SK-N-MC (cell line): ENCODE measurements around the gene CDK16.

Experiments
- DNase-seq: peaks from one replicate; pipeline ENCODE4 v3.0.0-alpha.2; 2011; ENCODE audit warnings: low read depth, low spot score
- H3K27ac ChIP-seq: fragments of 200-600 bp; sonication (generic); 2 replicates; pipeline ENCODE4 v1.5.1; 2016; ENCODE audit warnings: mixed run types
- H3K36me3 ChIP-seq: fragments of 200-600 bp; sonication (generic); 2 replicates; pipeline ENCODE4 v1.6.1; 2017; ENCODE audit warnings: antibody characterized with exemption, low read length, mixed read lengths; ENCODE audit not compliant: insufficient read depth
- H3K4me3 ChIP-seq: fragments of 200-600 bp; sonication (generic); 2 replicates; pipeline ENCODE4 v1.5.1; 2016
- H3K9ac ChIP-seq: fragments of 200-600 bp; sonication (generic); 2 replicates; pipeline ENCODE4 v1.8.0; 2017; ENCODE audit warnings: mixed run types, mixed read lengths; ENCODE audit not compliant: insufficient read length
- H3K9me3 ChIP-seq: fragments of 200-600 bp; sonication (generic); 2 replicates; pipeline ENCODE4 v1.6.1; 2017; ENCODE audit warnings: low read depth, mild to moderate bottlenecking, antibody characterized with exemption, low read length, moderate library complexity, mixed read lengths
- EZH2 ChIP-seq: fragments of 200-600 bp; sonication (generic); IDR thresholded peaks from one replicate; pipeline ENCODE4 v1.6.1; 2017; ENCODE audit warnings: antibody characterized with exemption
- FOXP2 ChIP-seq: optimal IDR thresholded peaks from 2 replicates; pipeline ENCODE3; 2011; ENCODE audit warnings: mild to moderate bottlenecking, moderate library complexity; ENCODE audit not compliant: insufficient read depth; ENCODE audit errors: extremely low read length, control extremely low read depth
- POLR2AphosphoS5 ChIP-seq: IDR thresholded peaks from 2 replicates; pipeline ENCODE4 v1.6.1; 2012; ENCODE audit warnings: mild to moderate bottlenecking, low read depth, low read length, borderline replicate concordance

CDK16 gene

DNA sequence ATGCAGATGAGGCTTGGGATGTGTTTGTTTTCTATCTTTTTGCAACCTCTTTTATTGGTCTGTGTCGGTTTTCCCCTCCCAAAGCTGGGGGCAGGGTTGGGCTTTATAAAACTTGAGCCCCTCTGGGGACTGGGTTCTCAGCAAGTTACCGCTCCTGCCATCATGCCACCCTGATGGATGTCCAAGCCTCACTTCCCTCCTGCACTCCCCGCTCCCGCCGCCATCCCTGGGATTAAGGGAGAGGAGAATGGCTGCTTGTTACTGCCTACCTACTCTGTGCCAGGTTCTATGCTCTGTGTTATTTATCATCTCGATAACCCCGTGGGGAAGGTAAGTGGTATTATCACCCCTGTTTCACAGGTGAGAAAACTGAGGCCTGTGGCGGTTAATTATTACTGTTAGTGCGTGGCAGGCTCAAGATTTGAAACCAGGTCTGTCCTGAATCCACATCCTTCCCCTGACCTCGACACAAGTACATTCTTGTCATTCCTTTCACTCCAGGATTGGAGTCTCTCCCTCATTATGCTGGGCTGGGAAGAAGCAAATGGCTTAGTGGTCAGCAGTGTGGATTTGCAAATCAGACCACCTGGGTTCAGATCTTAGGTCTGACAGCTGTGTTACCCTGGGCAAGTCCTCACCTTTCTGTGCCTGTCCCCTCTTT, 20.3 kb upstream of the CDK16 start:
- no peak overlapping the region for H3K4me3 ChIP-seq
- TF ChIP-seq POLR2AphosphoS5 (no peak), EZH2 (no peak), FOXP2 (no peak)
- peaks cover 81% of the 10 kb centered on the region for H3K36me3 ChIP-seq
- no peak overlapping the region for H3K27ac ChIP-seq
- no peak for DNase-seq
- no peaks in the 10 kb centered on the region for H3K9me3 ChIP-seq
- H3K9ac ChIP-seq: no peak overlapping the region

DNA sequence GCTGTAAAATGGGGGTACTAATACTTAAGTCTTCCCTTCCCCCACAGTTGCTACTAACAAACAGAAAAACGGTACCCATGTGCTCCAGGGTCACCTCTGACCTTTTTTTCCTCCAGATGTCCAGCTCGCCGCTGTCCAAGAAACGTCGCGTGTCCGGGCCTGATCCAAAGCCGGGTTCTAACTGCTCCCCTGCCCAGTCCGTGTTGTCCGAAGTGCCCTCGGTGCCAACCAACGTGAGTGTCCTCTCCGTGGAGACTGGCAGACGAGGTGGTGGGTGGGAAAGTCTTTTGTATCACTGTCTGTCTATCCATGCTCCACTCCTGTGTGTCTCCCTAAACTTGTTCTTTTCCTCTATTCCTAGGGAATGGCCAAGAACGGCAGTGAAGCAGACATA, 19.8 kb upstream of the CDK16 start:
- Histone ChIP-seq H3K4me3 (no peak overlapping the region), H3K27ac (no peak overlapping the region), H3K9ac (no peak overlapping the region), H3K9me3 (no peaks in the 10 kb centered on the region), H3K36me3 (peaks cover 86% of the 10 kb centered on the region)
- no peak for TF ChIP-seq POLR2AphosphoS5
- no peak for TF ChIP-seq EZH2
- no peak for TF ChIP-seq FOXP2
- no peak for DNase-seq

DNA sequence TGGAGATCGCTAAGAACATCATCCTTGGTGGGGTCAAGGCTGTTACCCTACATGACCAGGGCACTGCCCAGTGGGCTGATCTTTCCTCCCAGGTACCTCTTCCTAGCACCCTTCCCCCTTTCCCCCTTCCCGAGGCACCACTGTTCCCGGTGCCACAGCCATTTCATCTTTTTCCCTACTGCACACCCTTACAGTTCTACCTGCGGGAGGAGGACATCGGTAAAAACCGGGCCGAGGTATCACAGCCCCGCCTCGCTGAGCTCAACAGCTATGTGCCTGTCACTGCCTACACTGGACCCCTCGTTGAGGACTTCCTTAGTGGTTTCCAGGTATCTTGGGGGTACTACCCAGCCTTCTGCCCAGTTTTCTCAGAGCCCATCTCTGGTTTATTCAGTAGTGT, 19.2 kb upstream of the CDK16 start:
- no peak overlapping the region for H3K9ac ChIP-seq
- no peak overlapping the region for H3K4me3 ChIP-seq
- no peaks in the 10 kb centered on the region for H3K9me3 ChIP-seq
- H3K36me3 ChIP-seq: peaks cover 92% of the 10 kb centered on the region
- no peak for DNase-seq
- no peak overlapping the region for H3K27ac ChIP-seq
- TF ChIP-seq EZH2 (no peak), FOXP2 (no peak), POLR2AphosphoS5 (no peak)

DNA sequence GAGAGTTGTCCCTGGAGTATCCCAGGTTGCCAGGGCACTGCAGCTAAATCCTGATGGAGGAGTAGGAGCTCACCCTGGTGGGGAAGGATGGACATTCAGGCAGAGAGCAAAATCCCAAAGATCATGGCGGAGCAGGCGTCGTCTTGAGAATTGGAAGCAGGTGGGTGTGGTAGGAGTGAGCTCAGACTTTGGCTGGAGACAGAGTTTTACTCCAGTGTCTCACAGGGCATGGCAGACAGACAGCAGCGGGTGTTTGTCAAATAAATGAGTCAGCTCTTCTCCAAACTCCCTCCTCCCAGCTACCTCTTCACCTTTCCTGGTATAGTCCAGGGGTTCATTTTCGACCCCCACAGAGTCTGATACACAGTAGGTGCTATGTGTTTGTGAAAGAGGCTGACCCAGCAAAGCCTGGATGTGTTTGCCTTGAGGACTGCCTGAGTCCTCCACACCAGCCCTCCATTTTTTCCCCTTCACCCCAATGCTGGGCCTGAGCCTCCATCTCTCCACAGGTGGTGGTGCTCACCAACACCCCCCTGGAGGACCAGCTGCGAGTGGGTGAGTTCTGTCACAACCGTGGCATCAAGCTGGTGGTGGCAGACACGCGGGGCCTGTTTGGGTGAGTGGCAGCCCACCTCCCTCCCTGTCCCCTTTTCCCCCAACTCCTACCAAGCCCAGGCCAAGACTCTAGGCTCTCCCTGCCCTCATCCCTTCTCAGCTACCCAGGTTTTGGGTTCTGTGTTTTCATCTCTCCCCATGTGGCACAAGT, 17.9 kb upstream of the CDK16 start:
- TF ChIP-seq POLR2AphosphoS5 (no peak), FOXP2 (no peak), EZH2 (no peak)
- DNase-seq: no peak
- H3K36me3 ChIP-seq: peaks cover 98% of the 10 kb centered on the region
- no peak overlapping the region for H3K9ac ChIP-seq
- H3K4me3 ChIP-seq: no peak overlapping the region
- H3K27ac ChIP-seq: no peak overlapping the region
- H3K9me3 ChIP-seq: no peaks in the 10 kb centered on the region

DNA sequence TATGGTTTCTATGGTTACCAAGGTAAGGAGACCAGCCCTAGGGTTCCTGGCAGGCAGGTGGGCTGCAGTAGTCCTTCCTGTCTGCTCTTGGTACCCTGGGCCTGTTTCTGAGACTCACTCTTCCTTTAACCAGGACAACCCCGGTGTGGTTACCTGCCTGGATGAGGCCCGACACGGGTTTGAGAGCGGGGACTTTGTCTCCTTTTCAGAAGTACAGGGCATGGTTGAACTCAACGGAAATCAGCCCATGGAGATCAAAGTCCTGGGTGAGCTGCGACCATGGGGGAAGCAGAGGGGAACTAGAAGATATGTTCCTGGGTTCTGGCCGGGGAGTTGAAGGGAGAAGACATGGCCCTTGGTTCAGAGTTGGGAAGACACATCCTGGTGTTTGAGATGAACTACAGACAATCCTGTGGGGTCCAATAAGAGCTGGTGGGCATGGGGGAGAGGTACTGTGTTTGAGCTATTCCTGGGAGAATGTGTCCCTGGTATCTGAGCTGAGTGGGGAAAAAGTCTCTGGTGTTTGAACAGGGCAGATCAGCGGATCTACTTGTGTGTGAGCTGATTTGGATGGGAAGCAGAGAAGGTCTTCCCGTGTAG, 17.0 kb upstream of the CDK16 start:
- H3K27ac ChIP-seq: no peak overlapping the region
- no peak overlapping the region for H3K4me3 ChIP-seq
- peaks cover 98% of the 10 kb centered on the region for H3K36me3 ChIP-seq
- no peaks in the 10 kb centered on the region for H3K9me3 ChIP-seq
- TF ChIP-seq POLR2AphosphoS5 (no peak), EZH2 (no peak), FOXP2 (no peak)
- DNase-seq: no peak
- H3K9ac ChIP-seq: no peak overlapping the region

DNA sequence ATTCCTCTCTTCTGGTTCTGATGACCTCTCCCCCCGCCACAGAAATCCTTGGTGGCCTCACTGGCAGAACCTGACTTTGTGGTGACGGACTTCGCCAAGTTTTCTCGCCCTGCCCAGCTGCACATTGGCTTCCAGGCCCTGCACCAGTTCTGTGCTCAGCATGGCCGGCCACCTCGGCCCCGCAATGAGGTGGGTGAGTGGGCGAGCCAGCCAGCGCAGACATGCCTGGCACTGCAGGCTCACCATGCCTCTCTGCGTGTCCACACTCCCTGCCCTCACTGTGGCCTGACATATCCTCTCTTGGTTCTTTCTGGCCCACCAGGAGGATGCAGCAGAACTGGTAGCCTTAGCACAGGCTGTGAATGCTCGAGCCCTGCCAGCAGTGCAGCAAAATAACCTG, 16.2 kb upstream of the CDK16 start:
- no peak overlapping the region for H3K4me3 ChIP-seq
- peaks cover 98% of the 10 kb centered on the region for H3K36me3 ChIP-seq
- H3K9ac ChIP-seq: no peak overlapping the region

DNA sequence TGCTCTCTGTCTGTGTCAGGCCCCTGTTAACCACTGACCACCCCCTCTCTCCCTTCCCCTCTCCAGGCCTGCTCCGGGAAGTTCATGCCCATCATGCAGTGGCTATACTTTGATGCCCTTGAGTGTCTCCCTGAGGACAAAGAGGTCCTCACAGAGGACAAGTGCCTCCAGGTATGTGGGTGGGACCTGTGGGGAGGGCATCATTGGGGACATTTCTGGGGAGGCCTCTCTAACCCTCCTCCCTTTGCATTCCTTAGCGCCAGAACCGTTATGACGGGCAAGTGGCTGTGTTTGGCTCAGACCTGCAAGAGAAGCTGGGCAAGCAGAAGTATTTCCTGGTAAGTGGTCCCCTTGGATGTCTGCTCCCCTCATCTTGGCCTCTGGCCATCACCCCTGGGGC, 15.6 kb upstream of the CDK16 start:
- no peak overlapping the region for H3K4me3 ChIP-seq
- no peaks in the 10 kb centered on the region for H3K9me3 ChIP-seq
- H3K36me3 ChIP-seq: peaks cover 98% of the 10 kb centered on the region
- H3K9ac ChIP-seq: no peak overlapping the region
- TF ChIP-seq POLR2AphosphoS5 (no peak), EZH2 (no peak), FOXP2 (no peak)
- H3K27ac ChIP-seq: no peak overlapping the region
- DNase-seq: no peak

More for the DNA sequence above, 16.2 kb upstream of the CDK16 start:
- no peak overlapping the region for H3K27ac ChIP-seq
- TF ChIP-seq POLR2AphosphoS5 (no peak), FOXP2 (no peak)
- no peak for DNase-seq
- no peaks in the 10 kb centered on the region for H3K9me3 ChIP-seq

DNA sequence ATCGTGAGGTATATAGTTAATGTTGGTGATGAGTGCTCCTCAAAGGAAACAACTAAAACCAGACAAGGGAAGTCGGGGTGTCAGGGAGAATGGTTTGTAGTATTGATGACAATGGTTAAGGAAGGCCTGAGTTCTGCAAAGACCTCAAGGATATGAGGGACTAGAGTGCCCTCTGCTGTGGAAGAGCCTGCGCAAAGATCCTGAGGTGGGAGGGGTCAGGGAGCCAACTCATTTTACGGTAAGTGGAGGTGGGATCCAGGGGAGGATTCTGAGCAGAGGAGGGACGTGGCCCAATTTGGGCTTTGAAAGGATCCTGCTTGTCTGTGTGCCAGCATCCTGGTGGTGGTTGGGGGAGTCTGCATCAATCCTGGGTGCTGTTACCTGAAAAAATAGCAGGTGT, 13.5 kb upstream of the CDK16 start:
- Histone ChIP-seq H3K9me3 (no peaks in the 10 kb centered on the region), H3K36me3 (peaks cover 100% of the 10 kb centered on the region), H3K4me3 (no peak overlapping the region), H3K9ac (no peak overlapping the region), H3K27ac (no peak overlapping the region)
- TF ChIP-seq POLR2AphosphoS5 (no peak), FOXP2 (no peak), EZH2 (no peak)
- DNase-seq: no peak
